Right atrium auricular region (tissue), 2 donors: ENCODE results near the gene SMAD1. TPM values are rescaled to one million over a fixed set of nuclear protein-coding genes. Genes with fewer than 3 reads are reported as not detected.

ENCODE experiments used
- DNase-seq: peaks from one replicate; pipeline ENCODE4 v3.0.0-alpha.2; 2019; ENCODE audit warnings: low spot score
- H3K27ac ChIP-seq, 2 donors: fragments of 200-600 bp; sonication (generic); 1 replicate in 1 of 2; 2 replicates in 1 of 2; pipeline ENCODE4 v1.5.1; 2016 to 2019
- H3K27me3 ChIP-seq, 2 donors: fragments of 200-600 bp; sonication (generic); one replicate each; pipeline versions ENCODE4 v1.5.1 to v1.6.0; 2017 to 2019
- H3K36me3 ChIP-seq: fragments of 200-600 bp; sonication (generic); one replicate; pipeline ENCODE4 v1.5.1; 2016
- H3K4me1 ChIP-seq, 2 donors: fragments of 200-600 bp; sonication (generic); one replicate each; pipeline versions ENCODE4 v1.5.1 to v1.6.0; 2017 to 2019
- H3K4me3 ChIP-seq, 2 donors: fragments of 200-600 bp; sonication (generic); 1 replicate in 1 of 2; 2 replicates in 1 of 2; pipeline ENCODE4 v1.5.1; 2017 to 2019; ENCODE audit warnings: mild to moderate bottlenecking in 1 of 2, moderate library complexity in 1 of 2
- H3K9me3 ChIP-seq, 2 donors: fragments of 200-600 bp; sonication (generic); one replicate each; pipeline ENCODE4 v1.5.1; 2019
- CTCF ChIP-seq, 2 donors: fragments of 200-600 bp; sonication (generic); IDR thresholded peaks; one replicate each; pipeline ENCODE4 v1.5.1; 2019; ENCODE audit warnings: antibody characterized with exemption in 2 of 2
- total RNA-seq, 2 donors: library from RNA; depleted of rRNA; stranded (reverse); fragments of >200 nt; gene quantifications; one replicate each; pipeline ENCODE4 v1.1.0, GENCODE V29; 2016

SMAD1 gene
- total RNA-seq, 2 donors from 2014 or later = 12.5 to 13.9 TPM

GRCh38 chr4:145487631-145488030 is 6.0 kb downstream of the SMAD1 start:
- Histone ChIP-seq H3K4me1 (peaks cover 0 to 21% of the 10 kb centered on the region in 2 donors), H3K36me3 (no peaks in the 10 kb centered on the region), H3K9me3 (no peaks in the 10 kb centered on the region), H3K4me3 (no peak overlapping the region), H3K27me3 (no peaks in the 10 kb centered on the region), H3K27ac (no peak overlapping the region)
- no peak for DNase-seq
- TF ChIP-seq CTCF (IDR thresholded peaks at IDR 0.05) = no peak

- no peak for DNase-seq
- Histone ChIP-seq H3K4me3 (no peak overlapping the region), H3K27me3 (no peaks in the 10 kb centered on the region), H3K27ac (no peak overlapping the region), H3K36me3 (no peaks in the 10 kb centered on the region), H3K9me3 (no peaks in the 10 kb centered on the region), H3K4me1 (peaks cover 0 to 24% of the 10 kb centered on the region in 2 donors)
- no peak for TF ChIP-seq CTCF (IDR thresholded peaks at IDR 0.05)
Measured at GRCh38 chr4:145488310-145488709, 6.7 kb downstream of the SMAD1 start.

- no peak for TF ChIP-seq CTCF (IDR thresholded peaks at IDR 0.05)
Measured at GRCh38 chr4:145489556-145489955, 7.9 kb downstream of the SMAD1 start.

GRCh38 chr4:145490361-145490760 is 8.7 kb downstream of the SMAD1 start:
- TF ChIP-seq CTCF (IDR thresholded peaks at IDR 0.05) = no peak
- Histone ChIP-seq H3K4me3 (no peak overlapping the region), H3K9me3 (no peaks in the 10 kb centered on the region), H3K4me1 (peaks cover 0 to 18% of the 10 kb centered on the region in 2 donors), H3K27me3 (no peaks in the 10 kb centered on the region), H3K36me3 (no peaks in the 10 kb centered on the region), H3K27ac (peak overlapping the region in 1 of 2 donors; percentile 14)
- no peak for DNase-seq

More at GRCh38 chr4:145489556-145489955, 7.9 kb downstream of the SMAD1 start:
- Histone ChIP-seq H3K36me3 (no peaks in the 10 kb centered on the region), H3K27me3 (no peaks in the 10 kb centered on the region), H3K4me3 (no peak overlapping the region), H3K27ac (no peak overlapping the region), H3K4me1 (peaks cover 0 to 18% of the 10 kb centered on the region in 2 donors), H3K9me3 (no peaks in the 10 kb centered on the region)
- no peak for DNase-seq

- Histone ChIP-seq H3K9me3 (no peaks in the 10 kb centered on the region), H3K36me3 (no peaks in the 10 kb centered on the region), H3K4me3 (no peak overlapping the region), H3K27ac (no peak overlapping the region), H3K27me3 (no peaks in the 10 kb centered on the region), H3K4me1 (peaks cover 0 to 18% of the 10 kb centered on the region in 2 donors)
- TF ChIP-seq CTCF (IDR thresholded peaks at IDR 0.05) = no peak
- DNase-seq = no peak
Measured at GRCh38 chr4:145490796-145491195, 9.1 kb downstream of the SMAD1 start.

- Histone ChIP-seq H3K4me1 (peaks cover 0 to 19% of the 10 kb centered on the region in 2 donors), H3K27ac (no peak overlapping the region), H3K36me3 (no peaks in the 10 kb centered on the region), H3K4me3 (no peak overlapping the region), H3K27me3 (no peaks in the 10 kb centered on the region), H3K9me3 (no peaks in the 10 kb centered on the region)
- DNase-seq = no peak
- no peak for TF ChIP-seq CTCF (IDR thresholded peaks at IDR 0.05)
Measured at GRCh38 chr4:145492376-145492775, 10.7 kb downstream of the SMAD1 start.
